ENCODE data around the gene PDE1A.
"Not testable (repeated sequence)": the region's sequence is repeated elsewhere in the genome, so short reads cannot be mapped to it uniquely, and the experiment has no call there.

Gene PDE1A

DNA sequence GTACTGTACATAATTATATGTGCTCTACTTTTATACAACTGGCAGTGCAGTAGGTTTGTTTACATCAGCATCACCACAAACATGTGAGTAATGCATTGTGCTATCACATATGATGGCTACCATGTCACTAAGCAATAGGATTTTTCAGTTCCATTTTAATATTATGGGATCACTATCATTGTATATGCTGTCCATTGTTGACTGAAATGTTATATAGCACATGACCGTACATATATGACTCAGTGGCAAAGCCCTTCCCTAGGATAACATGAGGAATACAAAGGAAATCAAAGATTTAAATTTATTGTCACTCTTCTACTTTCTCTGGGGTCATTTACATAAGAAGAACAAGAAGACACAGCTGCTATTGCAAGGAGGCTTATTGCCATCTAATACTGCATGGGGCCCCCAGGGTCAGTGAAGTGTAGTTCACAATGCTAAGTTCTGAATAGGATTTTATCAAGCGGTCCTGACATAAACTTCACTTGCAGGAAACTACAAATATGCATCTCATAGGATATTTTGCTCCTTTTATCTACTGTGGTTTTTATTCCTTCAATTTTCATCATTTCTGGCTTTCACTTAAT, 21.8 kb downstream of the PDE1A start:
- DNase-seq: no peak

DNA sequence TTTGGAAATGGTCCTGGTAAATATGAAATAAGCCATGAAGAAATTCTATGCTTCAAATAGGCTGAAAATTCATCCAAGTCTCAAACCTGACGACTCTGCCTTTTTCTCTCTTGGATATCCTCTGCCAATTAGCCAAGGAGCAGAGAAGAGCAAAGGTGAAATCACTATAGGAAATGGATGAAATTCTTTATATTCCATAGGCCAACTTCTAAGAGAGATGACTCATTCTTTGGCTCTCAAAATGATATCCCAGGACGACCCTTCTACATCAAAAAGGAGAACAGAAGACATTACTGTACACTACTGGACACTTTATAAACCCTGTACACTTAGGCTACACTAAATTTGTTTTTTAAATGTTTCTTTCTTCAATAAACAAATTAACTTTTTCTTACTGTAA, 22.7 kb downstream of the PDE1A start:
- no peak for DNase-seq

DNA sequence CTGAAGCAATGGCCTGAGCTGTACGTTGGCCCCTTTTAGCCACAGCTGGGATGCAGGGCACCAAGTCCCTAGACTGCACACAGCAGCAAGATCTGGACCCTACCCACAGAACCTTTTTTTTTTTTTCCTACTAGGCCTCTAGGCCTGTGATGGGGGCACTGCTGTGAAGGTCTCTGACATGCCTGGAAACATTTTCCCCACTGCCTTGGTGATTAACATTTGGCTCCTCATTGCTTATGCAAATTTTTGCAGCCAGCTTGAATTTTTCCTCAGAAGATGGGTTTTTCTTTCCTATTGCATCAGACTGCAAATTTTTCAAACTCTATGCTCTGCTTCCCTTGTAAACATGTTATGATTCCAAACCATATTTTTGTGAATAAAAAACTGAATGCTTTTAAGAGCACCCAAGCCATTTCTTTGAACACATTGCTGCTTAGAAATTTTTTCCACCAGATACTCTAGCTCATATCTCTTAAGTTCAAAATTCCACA, 33.5 kb downstream of the PDE1A start:
- DNase-seq: no peak

DNA sequence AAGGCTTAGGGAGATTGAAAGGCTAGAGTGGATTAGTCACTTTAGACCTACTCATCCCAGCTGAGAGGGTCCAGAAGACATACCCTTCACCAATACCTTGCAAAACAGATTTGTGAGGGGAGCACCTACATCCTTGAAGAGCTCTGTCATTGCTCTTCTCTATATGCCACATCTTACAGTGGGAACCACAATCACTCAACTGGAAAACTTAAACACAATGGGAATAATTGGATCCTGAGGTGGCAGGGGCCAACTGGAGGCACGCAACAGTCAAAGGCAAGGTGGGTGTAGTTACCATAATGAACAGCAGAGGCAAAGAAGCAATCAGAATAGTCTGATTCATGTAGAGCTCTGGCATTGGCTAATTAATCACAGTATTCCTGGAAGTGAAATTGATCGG, 35.4 kb downstream of the PDE1A start:
- no peak for DNase-seq

DNA sequence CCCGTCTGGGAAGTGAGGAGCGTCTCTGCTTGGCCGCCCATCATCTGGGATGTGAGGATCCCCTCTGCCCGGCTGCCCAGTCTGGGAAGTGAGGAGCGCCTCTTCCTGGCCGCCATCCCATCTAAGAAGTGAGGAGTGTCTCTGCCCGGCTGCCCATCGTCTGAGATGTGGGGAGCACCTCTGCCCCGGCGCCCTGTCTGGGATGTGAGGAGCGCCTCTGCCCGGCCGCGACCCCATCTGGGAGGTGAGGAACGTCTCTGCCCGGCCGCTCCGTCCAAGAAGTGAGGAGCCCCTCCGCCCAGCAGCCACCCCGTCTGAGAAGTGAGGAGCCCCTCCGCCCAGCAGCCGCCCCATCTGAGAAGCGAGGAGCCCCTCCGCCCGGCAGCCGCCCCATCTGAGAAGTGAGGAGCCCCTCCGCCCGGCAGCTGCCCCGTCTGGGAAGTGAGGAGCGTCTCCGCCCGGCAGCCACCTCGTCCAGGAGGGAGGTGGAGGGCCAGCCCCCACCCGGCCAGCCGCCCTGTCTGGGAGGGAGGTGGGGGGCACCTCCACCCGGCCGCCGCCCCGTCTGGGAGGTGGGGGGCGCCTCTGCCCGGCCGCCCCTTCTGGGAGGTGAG, 40.5 kb downstream of the PDE1A start:
- DNase-seq: not testable (repeated sequence)

- DNase-seq: no peak
Measured at GRCh38 chr2:182384860-182385259, 42.0 kb downstream of the PDE1A start.

- no peak for DNase-seq
Measured at GRCh38 chr2:182381225-182381624, 45.6 kb downstream of the PDE1A start.

DNA sequence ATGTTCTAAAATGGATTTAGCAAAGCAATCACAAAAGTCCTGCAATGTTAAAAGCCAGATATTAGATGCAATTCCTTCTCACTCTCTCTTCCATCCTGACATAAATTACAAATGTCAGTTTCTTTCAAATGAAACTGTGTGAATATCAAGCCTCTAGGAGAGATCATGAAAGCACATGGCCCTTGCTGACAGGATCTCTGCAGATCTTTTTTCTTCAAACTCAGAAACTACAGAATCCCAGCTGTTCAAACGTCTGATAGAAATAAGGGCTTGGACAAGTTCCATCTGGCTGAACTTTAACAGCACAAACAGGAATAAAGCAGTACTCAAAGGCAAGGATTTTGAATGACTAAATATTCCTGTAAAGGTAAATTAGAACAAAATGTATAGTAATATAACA, 47.6 kb downstream of the PDE1A start:
- no peak for DNase-seq

- DNase-seq: no peak
Measured at GRCh38 chr2:182378759-182379158, 48.1 kb downstream of the PDE1A start.

GRCh38 chr2:182377467-182377866, 49.4 kb downstream of the PDE1A start:
- no peak for DNase-seq

- no peak for DNase-seq
Measured at GRCh38 chr2:182375862-182376261, 51.0 kb downstream of the PDE1A start.

GRCh38 chr2:182372661-182373060, 54.2 kb downstream of the PDE1A start:
- no peak for DNase-seq

DNA sequence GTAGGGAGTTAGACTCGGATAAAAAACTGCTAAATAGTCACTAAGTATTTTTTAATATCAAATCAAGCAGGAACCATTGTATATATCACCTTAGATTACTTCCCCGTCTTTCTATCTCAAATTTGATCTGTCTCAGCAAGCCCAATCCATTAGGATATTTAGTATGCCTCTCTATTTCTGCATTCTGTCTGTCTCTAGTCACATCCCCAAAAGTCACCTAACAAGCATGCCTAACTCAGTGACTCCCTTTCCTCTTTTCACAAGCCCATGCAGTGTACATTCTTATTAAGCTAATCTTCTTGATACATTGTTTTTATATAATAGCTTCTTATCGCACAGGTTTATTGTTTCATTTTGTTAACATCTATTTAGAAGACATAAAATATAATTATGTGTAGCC, 57.8 kb downstream of the PDE1A start:
- DNase-seq: no peak

DNA sequence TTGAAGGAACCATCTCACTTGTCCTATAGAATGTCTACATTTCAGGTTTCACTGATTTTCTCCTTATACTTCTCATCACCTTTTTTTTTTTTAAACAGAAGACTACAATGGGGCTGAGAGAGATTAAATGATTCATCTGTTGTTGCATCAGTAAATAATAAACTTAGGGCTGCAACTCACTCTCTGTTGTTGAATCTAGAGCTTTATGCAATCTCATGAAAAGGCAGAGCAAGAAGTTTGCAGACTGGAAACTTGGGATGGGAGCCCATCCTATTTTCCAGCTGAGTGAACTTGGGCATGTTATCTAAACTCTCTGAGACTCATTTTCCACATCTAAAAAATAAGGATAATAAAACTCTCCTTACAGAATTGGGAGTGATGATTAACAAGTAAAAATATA, 58.4 kb downstream of the PDE1A start:
- DNase-seq: no peak

- no peak for DNase-seq
Measured at GRCh38 chr2:182367401-182367800, 59.4 kb downstream of the PDE1A start.

DNA sequence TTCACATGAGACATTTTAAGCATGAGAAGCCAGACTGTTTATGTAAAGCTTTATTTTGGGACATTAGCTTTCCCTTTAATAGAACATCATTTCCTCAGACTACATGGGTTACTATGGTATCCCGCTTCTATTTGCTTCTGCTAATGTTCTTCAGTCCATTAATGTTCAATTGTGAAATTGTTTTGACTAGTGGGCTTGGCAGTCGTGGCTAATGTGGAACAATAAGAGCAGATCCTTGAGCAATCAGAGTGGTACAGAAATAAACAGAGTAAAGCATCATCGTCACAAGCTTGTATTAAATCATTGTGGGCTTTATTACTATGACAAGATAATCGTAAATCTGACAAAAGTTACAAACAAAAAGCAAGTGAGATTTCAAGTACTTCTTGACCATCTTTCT, 60.2 kb downstream of the PDE1A start:
- DNase-seq: peak; percentile 48

GRCh38 chr2:182365855-182366254, 61.0 kb downstream of the PDE1A start:
- DNase-seq: no peak

GRCh38 chr2:182361477-182361876, 65.4 kb downstream of the PDE1A start:
- no peak for DNase-seq

DNA sequence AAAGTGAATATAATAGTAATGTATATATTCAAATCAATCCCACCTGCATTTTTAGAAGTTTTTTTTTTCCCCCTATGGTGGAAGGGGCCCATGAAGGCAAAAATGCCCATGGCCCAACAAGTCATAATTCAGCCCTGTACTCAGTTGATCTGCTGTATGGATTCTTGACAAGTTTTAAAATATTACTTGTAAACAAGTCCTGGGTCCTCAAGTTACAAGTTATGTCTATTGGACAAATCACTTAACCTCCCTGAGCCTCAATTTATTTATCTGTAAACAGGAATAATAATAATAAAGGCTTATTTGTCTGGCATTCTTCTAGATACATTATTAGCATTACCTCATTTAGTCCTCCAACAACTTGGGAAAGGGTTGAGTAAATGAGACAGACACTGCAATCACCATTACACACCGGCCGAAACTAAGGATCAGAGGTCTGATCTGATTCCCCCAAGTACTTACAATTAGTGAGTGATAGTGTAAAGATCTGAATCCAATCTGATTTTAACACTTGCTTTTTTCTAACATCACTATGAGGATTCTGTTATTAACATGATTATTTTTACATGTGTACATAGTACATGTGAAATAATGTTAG, 66.1 kb downstream of the PDE1A start:
- DNase-seq: no peak

- no peak for DNase-seq
Measured at GRCh38 chr2:182359990-182360662, 66.7 kb downstream of the PDE1A start.

DNA sequence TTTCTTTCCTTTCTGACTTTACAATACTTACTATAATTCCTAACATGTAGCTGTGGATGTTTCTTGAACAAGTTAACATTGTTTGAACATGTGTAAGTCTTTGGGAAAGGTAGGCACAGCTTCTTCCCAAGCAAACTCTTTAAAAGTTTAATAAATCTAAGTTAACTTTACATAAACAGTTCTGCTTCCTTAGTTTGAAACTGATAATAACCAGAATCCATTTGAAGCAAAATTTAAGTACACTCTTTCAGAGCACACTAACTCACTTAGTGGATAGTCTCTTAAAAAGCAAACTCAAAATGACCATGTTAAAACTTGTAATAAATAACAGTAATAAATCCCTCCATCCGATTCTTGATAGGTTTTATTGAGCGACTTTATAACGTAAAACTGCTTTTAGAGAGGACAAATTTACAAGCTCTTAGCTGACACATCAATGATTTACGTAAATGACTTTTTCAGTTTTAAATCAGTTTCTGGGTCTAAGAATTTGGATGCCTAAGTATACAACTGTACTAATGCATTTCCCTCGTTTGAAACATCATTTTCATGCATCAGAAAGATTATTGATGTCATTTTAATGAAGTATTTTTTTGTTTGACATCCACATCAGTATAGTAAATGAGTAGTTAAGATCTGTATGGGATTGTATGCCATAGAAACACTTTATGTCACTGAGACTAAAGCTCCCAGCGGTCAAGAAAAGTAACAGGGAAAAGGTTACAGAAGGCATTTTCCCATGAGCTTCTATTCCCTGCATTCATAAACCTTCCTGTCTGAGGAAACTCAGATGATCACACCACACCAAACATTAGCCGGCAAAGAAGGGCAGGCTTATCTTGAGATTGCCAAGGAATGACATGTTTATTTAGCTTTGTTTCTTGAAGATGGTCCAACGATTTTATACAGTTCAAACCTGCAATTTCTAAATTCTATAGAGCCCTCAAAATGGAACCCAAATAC, 67.5 kb downstream of the PDE1A start:
- DNase-seq: no peak

- no peak for DNase-seq
Measured at GRCh38 chr2:182358601-182359000, 68.2 kb downstream of the PDE1A start.

DNA sequence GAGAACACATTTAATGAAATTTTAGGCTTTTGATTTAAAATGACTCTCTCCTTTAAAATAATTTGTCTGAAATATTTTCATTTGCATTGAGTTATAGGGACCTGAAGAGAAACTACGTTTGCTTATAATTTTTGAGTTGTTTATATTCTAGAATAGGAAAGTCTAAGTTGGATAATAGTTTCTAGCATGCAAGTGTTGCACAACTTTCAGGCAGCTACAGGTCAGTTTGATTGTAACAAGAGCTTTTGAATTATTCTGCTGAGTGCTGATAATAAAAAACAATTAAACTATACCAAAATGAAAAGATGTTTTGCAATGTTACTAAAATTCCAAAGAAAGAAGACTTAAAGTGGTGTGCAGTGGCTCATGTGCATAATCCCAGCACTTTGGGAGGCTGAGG, 71.0 kb downstream of the PDE1A start:
- no peak for DNase-seq
